SH-SY5Y (cell line): ENCODE measurements around the gene STK24.

Experiments used
- GATA2 ChIP-seq: IDR thresholded peaks from 2 replicates; pipeline ENCODE4 v1.6.1; 2011; ENCODE audit warnings: mild to moderate bottlenecking, low read depth, low read length
- GATA3 ChIP-seq: IDR thresholded peaks from 2 replicates; pipeline ENCODE4 v1.6.1; 2011; ENCODE audit warnings: low read depth, mild to moderate bottlenecking, low read length, moderate library complexity

GRCh38 chr13:98524391-98524790 is 52.5 kb downstream of the STK24 start:
- TF ChIP-seq GATA2 (no peak), GATA3 (no peak)
